Medulla oblongata (tissue), 1 donor: ENCODE data around the gene UGT2B15.
"Not testable (repeated sequence)": the region's sequence is repeated elsewhere in the genome, so short reads cannot be mapped to it uniquely, and the experiment has no call there.

Experiments
- DNase-seq: peaks from one replicate; pipeline ENCODE4 v3.0.0-alpha.2; 2015; ENCODE audit errors: extremely low spot score

UGT2B15 gene

DNA sequence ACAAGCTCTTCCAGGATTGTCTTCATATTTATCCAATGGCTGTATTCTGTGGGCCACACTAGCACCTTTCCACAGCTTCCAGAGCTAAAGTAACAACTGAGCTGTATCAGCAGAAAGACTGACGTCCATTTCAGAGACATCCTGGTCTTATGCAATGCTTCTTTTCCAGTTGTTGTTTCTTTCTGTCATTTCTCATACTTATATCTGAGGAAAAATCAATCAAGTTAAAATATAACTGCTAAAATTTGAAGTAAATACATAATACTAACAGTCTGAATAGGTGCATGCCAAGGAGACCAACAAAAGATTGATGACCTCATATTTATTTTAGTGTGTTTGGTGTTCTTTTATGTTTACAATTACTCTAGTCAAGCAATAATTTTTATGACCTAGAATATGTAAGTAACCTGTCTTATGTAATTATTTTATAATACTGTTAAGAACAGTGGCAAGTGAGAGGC lies at the start of gene UGT2B15:
UGT2B15 (minus strand) TSS at position 174 of the 461 bp plus-strand sequence; CDS start at position 140, 34 bp downstream.
- not testable (repeated sequence) for DNase-seq

DNA sequence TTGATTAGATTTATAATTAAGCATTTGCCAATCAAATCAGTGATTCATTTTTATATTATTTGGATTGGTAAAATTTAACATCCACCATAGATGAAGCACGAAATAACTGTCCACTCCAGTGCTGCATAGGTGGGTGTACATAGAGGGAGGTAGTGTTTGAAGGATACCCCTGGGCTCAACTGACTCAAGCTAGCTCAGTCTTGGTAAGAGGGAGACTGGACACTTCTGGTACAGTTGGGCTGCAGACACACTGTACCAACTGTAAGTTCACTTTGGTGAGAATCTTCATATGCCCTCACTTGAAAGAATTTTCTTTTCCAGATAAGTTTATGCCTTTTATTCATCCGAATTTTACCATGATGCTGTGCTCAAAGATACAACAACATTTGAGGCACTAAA lies 48.6 kb upstream of the UGT2B15 start:
- DNase-seq = no peak

DNA sequence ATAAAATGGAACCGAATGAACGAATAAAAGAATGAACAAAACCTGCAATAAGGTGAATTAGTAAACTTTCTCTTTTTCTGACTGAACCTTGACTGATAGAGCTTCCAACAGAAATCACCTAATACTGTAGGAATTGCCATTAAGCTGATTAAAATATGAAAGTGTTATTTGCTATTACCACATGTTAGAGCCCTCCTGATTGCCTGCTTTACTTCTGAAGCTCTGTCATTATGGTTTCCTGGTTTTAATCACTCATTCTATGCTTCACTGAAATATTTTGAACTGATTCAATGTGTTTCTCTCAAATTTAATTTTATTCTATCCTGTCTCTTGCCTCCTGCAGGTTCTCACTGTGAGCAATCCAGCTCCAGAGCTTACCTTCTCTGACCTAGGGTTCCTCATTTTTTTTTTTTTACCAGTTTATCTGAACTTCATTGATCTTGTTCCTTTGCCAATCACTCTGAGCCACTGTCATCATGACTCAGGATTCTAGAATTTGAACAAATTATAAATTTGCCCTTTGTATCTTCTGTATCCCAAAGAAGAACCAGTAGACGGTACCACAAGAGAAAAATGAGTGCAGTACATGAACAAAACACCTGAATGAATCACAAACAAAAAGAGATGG lies 48.1 kb upstream of the UGT2B15 start:
- DNase-seq = no peak

DNA sequence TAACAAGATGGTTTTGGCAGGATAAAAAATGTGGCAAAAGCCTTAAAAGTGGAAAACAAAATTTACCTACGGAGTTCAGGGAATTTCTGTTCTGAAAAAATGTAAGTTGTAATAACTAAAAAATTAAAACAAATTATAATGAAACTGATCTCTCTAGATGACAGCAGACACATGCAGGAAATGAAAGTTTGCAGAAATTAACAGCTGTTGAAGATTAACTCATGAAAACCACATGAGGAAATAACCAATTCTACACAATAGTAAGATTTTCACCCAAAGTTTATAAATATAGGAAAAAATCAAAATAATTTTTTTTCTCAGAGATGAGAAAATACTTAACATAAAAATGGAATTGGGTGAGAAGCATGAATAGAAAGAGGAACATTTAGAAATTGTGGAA lies 47.5 kb upstream of the UGT2B15 start:
- no peak for DNase-seq

DNA sequence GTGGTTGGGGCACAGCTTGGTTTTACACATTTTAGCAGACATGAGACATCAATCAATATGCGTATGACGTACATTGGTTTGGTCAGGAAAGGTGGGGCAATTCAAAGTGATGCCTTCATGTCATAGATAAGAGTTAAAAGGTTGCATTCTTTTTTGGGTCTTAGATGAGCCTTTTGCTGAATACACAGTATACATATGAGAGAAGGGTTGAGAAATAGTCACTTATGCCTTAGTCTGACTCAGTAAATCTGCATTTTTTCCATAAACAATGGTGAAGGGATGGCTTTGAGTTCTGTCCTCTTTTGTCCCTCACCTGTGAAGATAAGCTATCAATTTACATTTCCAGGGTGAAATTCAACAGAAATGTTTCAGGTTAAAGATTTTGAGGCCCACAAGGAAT lies 43.9 kb upstream of the UGT2B15 start:
- no peak for DNase-seq

DNA sequence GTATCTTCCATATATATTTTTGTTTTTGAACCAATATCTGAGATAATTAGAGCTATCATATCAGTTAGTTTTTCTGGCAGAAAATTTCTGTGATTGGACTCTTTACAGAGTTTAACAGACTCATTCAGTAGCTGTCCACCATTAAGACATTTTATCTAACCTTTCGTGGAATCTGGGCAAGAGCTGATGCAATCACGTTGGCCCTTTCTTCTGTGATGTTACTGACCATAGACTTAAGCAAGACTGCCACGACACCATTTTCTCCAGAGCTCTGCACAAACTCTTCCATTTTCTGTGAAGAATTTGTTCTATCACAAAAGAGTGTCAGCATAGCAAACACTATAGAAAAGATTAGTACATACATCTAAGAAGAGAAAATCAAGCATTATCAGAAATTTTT lies 41.8 kb upstream of the UGT2B15 start:
- DNase-seq = no peak

DNA sequence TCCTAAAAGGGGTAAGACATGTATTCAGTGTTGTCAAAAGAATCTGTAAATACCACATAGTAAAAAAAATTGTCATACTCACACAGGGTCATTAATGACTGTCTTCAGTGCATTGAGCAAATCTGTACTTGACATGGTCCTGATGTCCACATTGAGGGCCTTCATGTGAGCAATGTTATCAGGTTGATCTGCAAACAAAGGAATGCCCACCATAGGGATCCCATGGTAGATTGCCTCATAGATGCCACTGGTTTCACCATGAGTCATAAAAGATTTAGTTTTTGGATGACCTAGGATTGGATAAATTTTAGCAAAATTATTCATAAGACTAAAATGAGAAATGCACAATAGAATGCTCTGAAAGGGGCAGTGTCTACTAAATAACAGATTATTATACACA lies 38.1 kb upstream of the UGT2B15 start:
- no peak for DNase-seq

DNA sequence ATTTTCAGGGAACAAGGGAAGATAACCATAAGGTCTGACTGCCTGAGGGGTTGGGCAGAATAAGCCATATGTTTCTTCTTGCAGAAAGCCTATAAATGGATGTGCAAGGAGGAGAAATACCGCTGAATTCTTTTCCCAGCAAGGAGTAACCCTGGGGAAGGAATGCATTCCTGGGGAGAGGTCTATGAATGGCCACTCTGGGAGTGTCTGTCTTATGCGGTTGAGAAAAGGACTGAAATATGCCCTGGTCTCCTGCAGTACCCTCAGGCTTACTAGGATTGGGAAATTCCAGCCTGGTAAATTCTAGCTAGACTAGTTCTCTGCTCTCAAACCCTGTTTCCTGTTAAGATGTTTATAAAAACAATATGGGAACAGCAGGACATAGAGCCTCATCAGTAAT lies 32.7 kb upstream of the UGT2B15 start:
- DNase-seq = not testable (repeated sequence)

DNA sequence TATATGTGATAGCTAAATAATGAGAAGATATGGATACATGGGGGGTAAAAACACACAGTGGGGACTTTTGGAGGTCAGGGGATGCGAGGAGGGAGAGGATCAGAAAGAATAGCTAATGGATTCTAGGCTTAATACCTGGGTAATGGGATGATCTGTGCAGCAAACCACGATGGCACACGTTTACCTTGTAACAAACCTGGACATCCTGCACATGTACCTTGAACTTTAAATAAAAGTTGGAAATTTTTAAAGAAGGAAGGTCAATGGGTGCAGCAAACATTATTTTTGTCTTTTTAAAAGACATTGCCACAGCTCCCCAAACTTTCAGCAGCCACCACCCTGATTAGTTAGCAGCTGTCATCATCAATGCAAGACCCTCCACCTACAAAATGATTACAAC lies 29.7 kb upstream of the UGT2B15 start:
- no peak for DNase-seq

DNA sequence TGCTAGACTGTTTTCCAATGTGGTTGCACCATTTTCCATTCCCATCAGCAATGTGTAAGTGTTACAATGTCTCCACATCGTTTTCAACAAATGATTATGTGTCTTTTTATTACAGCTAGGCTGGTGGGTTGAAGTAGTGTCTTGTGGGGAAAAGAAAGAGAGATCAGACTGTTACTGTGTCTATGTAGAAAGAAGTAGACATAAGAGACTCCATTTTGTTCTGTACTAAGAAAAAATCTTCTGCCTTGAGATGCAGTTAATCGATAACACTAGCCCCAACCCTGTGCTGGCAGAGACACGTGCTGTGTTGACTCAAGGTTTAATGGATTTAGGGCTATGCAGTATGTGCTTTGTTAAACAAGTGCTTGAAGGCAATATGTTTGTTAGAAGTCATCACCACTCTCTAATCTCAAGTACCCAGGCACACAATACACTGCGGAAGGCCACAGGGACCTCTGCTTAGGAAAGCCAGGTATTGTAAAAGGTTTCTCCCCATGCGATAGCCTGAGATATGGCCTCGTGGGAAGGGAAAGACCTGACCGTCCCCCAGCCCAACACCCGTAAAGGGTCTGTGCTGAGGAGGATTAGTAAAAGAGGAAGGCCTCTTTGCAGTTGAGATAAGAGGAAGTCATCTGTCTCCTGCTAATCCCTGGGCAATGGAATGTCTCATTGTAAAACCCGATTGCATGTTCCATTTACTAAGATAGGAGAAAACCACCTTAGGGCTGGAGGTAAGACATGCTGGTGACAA lies 23.0 kb upstream of the UGT2B15 start:
- DNase-seq = no peak

DNA sequence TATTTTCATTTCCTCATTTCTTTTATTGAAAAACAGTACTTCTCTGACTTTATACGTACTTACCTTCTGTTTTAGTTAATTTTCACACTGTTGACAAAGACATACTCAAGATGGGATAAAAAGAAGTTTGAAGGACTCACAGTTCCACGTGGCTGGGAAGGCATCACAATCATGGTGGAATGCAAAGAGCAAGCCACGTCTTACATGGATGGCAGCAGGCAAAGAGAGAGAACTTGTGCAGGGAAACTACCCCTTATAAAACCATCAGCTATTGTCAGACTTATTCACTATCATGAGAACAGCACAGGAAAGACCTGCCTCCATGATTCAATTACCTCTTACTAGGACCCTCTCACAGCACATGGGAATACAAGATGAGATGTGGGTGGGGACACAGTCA lies 20.7 kb upstream of the UGT2B15 start:
- no peak for DNase-seq

DNA sequence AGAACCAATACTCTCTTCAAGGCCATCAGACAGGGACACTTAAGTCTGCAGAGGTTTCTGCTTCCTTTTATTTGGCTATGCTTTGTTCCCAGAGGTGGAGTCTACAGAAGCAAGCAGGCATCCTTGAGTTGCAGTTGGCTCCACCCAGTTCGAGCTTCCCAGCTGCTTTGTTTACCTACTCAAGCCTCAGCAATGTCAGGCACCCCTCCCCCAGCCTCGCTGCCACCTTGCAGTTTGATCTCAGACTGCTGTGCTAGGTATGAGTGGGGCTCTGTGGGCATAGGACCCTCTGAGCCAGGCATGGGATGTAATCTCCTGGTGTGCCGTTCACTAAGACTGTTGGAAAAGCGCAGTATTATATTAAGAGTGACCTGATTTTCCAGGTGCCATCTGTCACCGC lies 12.6 kb upstream of the UGT2B15 start:
- DNase-seq = no peak

DNA sequence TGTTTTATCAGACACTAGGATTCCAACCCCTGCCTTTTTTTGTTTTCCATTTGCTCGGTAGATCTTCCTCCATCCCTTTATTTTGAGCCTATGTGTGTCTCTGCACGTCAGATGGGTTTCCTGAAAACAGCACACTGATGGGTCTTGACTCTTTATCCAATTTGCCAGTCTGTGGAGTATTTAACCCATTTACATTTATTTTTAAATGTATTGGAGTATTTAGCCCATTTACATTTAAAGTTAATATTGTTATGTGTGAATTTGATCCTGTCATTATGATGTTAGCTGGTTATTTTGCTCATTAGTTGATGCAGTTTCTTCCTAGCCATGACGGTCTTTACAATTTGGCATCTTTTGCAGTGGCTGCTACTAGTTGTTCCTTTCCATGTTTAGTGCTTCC lies 10.8 kb upstream of the UGT2B15 start:
- not testable (repeated sequence) for DNase-seq

DNA sequence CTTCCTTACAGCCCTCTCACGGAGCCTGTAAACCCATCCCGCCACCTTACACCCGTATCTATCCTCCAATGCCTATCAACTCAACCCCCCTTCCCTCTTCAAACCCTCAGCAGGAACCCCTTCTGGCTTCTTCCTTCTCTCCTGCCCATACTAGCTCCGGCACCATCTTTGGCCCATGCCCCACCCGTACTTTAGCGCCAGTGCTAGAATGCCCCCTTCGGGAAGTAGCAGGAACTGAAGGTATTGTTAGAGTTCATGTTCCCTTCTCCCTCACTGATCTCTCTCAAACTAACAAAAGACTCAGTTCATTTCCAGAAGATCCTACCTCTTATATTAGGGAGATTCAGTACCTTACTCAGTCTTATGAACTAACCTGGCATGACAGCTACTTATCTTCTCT lies 2.7 kb upstream of the UGT2B15 start:
- DNase-seq = no peak

DNA sequence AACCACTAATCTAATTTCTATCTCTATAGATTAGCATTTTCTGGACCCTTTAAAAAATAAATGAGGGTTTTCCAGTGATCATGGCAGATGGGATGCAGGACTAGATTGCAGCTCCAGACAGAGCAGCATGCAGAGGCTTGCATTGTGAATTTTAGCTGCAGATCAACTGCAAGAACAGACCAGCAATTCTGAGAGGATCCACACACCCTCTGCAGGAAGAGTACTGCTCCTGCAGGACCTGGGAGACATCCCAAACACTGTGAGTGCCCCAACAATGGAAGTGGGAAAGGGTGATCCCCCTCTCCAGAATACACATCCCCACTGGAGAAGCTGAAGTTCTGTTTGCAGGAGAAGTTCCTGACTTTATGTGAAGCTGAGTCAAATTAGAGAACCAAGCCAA lies 765 bp upstream of the UGT2B15 start:
- DNase-seq = not testable (repeated sequence)

DNA sequence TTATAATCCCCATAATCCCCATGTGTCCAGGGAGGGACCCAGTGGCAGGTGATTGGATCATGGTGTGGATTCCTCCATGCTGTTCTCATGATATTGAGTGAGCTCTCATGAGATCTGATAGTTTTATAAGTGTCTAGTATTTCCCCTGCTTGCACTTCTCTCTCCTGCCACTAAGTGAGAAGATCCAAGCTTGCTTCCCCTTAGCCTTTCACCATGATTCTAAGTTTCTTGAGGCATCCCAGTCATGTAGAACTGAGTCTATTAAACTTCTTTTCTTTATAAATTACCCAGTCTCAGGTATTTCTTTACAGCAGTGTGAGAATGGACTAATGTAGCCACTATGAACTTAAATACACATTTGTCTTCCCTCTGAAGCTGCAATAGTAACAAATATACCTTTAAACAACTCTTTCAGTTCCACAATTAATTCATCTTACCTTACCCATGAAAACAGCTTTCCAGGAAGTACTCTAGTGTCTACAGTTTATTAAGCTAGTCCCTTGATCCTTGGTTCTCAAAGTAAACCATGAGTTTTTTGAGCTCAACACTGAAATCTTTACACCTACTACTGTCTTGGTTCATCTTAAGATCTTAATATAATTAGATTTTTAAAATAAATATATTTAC lies 1.8 kb downstream of the UGT2B15 start:
- not testable (repeated sequence) for DNase-seq

DNA sequence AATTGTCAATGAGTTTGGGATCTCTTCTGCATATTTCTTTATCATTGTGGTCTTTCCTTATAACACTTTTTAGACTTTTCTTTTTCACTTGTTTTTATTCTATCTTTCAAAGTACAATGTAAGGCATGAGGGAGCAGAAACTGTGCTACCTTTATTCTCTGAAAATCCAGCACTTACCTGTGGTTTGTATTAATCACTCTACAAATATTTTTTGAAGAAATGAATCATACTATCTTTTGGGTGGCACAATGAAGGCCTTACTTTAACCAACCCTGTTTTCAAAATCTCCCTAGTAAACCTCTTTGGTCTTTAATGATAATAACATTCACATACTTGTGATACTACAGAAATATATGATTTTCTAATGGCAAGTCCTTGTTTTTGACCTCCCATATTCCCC lies 2.9 kb downstream of the UGT2B15 start:
- DNase-seq = not testable (repeated sequence)

DNA sequence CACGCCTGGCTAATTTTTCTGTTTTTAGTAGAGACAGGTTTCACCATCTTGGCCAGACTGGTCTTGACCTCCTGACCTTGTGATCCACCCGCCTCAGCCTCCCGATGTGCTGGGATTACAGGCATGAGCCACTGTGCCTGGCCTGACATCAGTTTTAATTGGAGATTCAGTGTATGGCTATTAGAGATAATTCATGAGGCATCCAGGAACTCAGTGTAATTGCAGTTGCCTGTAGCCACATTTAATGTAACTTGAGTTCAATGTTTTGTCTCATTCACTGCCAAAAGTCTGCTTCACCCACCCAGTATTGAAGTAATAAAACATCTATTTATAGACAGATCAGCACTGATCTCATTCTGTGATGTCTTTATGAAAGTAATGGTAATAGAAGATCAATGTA lies 5.7 kb downstream of the UGT2B15 start:
- not testable (repeated sequence) for DNase-seq

DNA sequence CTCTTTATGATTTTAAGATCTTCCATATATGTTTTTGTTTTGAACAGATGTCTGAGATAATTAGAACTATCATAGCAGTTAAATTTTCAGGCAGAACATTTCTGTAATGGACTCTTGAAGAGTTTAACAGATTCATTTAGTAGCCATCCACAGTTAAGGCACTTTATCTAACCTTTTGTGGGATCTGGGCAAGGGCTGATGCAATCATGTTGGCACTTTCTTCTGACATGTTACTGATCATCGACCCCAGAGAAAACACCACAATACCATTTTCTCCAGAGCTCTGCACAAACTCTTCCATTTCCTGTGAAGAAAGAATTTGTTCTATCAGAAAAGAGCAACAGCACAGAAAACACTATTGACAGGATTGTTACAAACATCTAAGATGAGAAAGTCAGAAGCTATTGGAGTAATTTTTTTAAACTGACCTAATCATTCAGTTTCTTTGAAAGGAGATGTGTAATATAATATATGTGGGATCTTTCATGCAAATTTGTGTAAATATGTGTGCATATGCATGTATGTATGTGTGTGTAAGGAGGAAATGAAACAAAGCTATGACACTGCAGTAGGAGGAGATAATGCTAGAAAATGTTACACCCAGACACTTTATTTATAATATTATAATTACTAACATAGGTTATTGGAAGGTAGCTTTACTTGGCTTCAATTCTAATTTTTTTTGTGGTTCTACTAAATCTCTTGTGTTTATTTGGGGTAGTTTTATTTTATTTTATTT lies 7.4 kb downstream of the UGT2B15 start:
- not testable (repeated sequence) for DNase-seq

DNA sequence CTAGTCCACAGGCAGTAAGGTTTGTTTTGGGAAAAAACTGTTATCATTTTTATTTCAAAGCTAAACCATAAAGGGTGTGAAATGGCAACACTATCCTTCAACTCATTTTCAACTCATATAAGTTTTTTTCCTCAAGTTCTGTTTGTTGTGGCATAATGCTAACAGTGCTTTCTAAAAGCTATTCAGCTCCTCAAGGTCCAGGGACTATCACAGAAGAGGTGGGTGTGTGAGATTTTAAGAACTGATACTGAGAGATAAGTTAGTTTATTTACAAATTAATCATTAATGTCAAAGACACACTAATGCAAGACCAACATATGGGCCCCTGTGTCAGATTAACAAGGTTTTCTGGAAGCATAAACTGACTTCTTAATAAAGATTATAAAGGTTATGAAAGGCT lies 11.8 kb downstream of the UGT2B15 start:
- no peak for DNase-seq

DNA sequence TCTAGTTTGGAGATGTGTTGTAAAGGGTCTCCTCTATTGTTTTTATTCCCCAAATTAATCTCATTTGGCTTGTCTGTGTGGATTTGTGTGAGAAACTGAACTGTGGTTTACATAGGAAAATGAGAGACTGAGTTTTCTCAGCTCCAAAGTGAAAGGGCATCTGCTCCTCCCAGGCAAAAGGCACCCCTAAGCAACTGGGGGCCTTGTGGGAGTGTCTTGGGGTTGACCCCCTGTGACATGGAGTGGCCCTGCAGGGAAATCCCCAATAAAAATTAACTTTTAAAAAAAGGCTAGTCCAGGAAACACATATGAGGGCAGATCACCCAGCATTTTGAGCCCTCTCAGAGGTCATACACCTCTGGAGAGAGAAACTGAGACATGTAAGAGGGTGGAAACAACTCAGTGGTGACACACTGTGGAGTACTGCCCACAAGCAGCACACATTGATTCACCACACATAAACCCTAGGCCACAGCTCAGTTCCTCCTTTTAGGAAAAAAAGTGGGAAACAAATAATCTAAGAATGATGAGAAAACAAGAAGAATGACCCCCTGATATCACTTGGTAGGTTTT lies 13.3 kb downstream of the UGT2B15 start:
- DNase-seq = not testable (repeated sequence)

DNA sequence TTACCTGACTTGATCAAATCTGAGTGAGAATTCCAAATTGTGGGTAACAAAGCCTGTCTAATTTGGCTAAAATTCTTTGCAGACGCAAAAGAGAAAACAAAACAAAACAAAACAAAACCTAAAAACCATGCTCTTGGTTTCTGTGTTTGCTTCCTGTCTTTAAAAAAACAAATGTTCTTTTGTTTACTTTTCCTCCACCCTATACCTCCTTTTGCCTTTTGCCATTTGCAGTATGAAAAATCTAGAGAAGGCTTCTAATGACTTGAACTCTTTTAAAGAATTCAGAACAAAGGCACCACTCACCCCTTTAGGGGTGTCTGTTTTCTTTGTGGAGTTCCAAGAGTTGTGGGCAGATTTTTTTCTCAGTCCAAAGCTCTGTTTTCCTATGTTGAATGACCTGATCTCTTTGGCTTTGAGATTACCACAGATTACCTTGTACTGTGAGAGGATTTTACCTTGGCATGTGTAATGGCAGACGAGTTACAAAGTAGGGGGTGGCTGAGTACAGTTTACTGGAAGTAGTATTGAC lies 13.9 kb downstream of the UGT2B15 start:
- not testable (repeated sequence) for DNase-seq
